Measurements from ENCODE around the gene MYO1B. TPM values are rescaled to one million over a fixed set of nuclear protein-coding genes. Genes with fewer than 3 reads are reported as not detected.

The MYO1B gene
- total RNA-seq, 2 donors from 2014 or later = 75.0 to 78.2 TPM

GRCh38 chr2:191439481-191439880 lies 194.3 kb downstream of the MYO1B start:
- no peak overlapping the region for H3K4me3 ChIP-seq
- intact Hi-C loops (cut with DNase I) = no loop called here

GRCh38 chr2:191441496-191442214 lies 196.5 kb downstream of the MYO1B start:
- no peaks in the 10 kb centered on the region for H3K27me3 ChIP-seq
- H3K4me1 ChIP-seq = no peaks in the 10 kb centered on the region
- no peak overlapping the region for H3K27ac ChIP-seq
- no peak overlapping the region for H3K4me3 ChIP-seq
- H3K36me3 ChIP-seq = no peaks in the 10 kb centered on the region
- intact Hi-C loops (cut with DNase I) = no loop called here
- H3K9ac ChIP-seq (ENCODE audit: low read depth in 2 of 2, low read length in 2 of 2) = no peak overlapping the region
- DNase-seq = no peak
- TF ChIP-seq CTCF (IDR thresholded peaks at IDR 0.05) = no peak
- no peaks in the 10 kb centered on the region for H3K9me3 ChIP-seq

More at GRCh38 chr2:191439481-191439880, 194.3 kb downstream of the MYO1B start:
- DNase-seq = no peak
- H3K27ac ChIP-seq = no peak overlapping the region
- no peaks in the 10 kb centered on the region for H3K27me3 ChIP-seq
- H3K9me3 ChIP-seq = no peaks in the 10 kb centered on the region
- H3K9ac ChIP-seq (ENCODE audit: low read depth in 2 of 2, low read length in 2 of 2) = no peak overlapping the region
- H3K36me3 ChIP-seq = no peaks in the 10 kb centered on the region
- H3K4me1 ChIP-seq = no peaks in the 10 kb centered on the region
- TF ChIP-seq CTCF (IDR thresholded peaks at IDR 0.05) = no peak

- no peak for DNase-seq
- Histone ChIP-seq H3K4me3 (no peak overlapping the region), H3K27me3 (no peaks in the 10 kb centered on the region), H3K36me3 (no peaks in the 10 kb centered on the region), H3K9ac (ENCODE audit: low read depth in 2 of 2, low read length in 2 of 2) (no peak overlapping the region), H3K9me3 (no peaks in the 10 kb centered on the region), H3K4me1 (no peaks in the 10 kb centered on the region), H3K27ac (no peak overlapping the region)
- TF ChIP-seq CTCF (IDR thresholded peaks at IDR 0.05) = no peak
- intact Hi-C loops (cut with DNase I) = no loop called here
Measured at GRCh38 chr2:191443446-191443845, 198.2 kb downstream of the MYO1B start.

GRCh38 chr2:191446910-191447309 lies 201.7 kb downstream of the MYO1B start:
- no peaks in the 10 kb centered on the region for H3K4me1 ChIP-seq
- intact Hi-C loops (cut with DNase I) = no loop called here
- H3K9ac ChIP-seq (ENCODE audit: low read depth in 2 of 2, low read length in 2 of 2) = no peak overlapping the region
- no peak overlapping the region for H3K4me3 ChIP-seq
- no peaks in the 10 kb centered on the region for H3K9me3 ChIP-seq
- no peak overlapping the region for H3K27ac ChIP-seq
- no peaks in the 10 kb centered on the region for H3K27me3 ChIP-seq
- TF ChIP-seq CTCF (IDR thresholded peaks at IDR 0.05) = no peak
- DNase-seq = no peak
- H3K36me3 ChIP-seq = no peaks in the 10 kb centered on the region

- Histone ChIP-seq H3K9ac (ENCODE audit: low read depth in 2 of 2, low read length in 2 of 2) (no peak overlapping the region), H3K4me3 (no peak overlapping the region), H3K9me3 (no peaks in the 10 kb centered on the region), H3K4me1 (no peaks in the 10 kb centered on the region), H3K36me3 (no peaks in the 10 kb centered on the region), H3K27me3 (no peaks in the 10 kb centered on the region), H3K27ac (no peak overlapping the region)
- DNase-seq = no peak
- intact Hi-C loops (cut with DNase I) = no loop called here
- TF ChIP-seq CTCF (IDR thresholded peaks at IDR 0.05) = no peak
Measured at GRCh38 chr2:191451116-191451515, 205.9 kb downstream of the MYO1B start.
